ENCODE measurements around the gene TMEM220.

DNA sequence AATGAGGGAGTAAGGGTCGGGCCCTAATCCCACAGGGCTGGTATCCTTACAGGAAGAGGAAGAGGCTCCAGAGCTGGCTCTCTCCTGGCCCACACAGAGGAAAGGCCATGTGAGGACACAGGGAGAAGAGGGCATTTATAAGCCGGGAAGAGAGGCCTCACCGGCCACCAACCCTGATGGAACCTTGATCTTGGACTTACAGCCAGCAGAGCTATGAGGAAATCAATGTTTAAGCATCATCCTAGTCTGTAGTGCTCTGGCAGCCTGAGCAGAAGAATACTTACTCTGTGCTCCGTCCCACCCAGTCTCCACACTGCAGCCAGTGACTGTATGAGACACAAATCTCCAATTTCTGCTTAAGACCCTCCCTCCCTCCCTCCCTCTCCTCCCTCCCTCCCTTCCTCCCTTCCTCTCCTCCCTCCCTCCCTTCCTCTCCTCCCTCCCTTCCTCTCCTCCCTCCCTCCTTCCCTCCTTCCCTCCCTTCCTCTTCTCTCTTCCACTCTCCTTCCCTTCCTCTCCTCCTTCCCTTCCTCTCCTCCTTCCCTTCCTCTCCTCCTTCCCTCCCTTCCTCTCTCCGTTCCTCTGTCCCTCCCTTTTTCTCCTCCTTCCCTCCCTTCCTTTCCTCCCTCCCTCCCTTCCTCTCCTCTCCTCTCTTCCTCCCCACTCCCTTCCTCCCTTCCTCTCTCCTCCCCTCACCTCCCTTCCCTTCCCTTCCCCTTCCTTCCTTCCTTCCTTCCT, 8.9 kb upstream of the TMEM220 start:
- TF ChIP-seq, protein P1, sequence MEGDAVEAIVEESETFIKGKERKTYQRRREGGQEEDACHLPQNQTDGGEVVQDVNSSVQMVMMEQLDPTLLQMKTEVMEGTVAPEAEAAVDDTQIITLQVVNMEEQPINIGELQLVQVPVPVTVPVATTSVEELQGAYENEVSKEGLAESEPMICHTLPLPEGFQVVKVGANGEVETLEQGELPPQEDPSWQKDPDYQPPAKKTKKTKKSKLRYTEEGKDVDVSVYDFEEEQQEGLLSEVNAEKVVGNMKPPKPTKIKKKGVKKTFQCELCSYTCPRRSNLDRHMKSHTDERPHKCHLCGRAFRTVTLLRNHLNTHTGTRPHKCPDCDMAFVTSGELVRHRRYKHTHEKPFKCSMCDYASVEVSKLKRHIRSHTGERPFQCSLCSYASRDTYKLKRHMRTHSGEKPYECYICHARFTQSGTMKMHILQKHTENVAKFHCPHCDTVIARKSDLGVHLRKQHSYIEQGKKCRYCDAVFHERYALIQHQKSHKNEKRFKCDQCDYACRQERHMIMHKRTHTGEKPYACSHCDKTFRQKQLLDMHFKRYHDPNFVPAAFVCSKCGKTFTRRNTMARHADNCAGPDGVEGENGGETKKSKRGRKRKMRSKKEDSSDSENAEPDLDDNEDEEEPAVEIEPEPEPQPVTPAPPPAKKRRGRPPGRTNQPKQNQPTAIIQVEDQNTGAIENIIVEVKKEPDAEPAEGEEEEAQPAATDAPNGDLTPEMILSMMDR (IDR thresholded peaks at IDR 0.05): no peak
- no peak for TF ChIP-seq EP300 (IDR thresholded peaks at IDR 0.05)
